Measurements from ENCODE around the gene TANGO6.
"Not testable (repeated sequence)": the region's sequence is repeated elsewhere in the genome, so short reads cannot be mapped to it uniquely, and the experiment has no call there.

Gene TANGO6

DNA sequence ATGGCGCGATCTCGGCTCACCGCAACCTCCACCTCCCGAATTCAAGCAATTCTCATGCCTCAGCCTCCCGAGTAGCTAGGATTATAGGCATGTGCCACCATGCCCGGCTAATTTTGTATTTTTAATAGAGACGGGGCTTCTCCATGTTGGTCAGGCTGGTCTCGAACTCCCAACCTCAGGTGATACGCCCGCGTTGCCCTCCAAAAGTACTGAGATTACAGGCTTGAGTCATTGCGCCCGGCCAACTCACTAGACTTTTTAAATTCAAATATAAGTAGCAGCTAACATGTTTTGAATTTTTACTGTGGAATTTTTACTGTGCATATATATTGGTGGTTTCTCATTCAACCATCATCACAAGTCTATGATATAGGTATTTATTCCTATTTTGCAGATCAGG is 281.6 kb downstream of the TANGO6 start:
- not testable (repeated sequence) for DNase-seq

DNA sequence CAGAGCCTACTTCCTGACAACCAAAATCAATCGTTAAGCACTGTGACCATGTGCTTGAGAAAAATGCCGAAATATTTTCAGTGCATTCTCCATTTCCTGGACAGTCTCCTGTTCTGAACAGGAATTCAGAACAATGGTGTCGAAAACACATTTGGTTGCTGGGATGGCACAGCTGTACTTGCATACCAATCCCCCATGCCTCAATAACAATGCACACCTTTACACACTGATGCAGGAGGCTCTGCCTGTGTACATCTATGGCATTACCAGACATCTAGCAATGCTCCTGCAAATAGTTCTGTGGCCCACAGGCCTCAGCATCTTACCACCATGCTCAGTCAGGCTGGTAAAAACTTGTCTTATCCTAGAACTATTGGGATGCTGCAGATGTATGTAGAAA is 282.9 kb downstream of the TANGO6 start:
- DNase-seq = no peak

DNA sequence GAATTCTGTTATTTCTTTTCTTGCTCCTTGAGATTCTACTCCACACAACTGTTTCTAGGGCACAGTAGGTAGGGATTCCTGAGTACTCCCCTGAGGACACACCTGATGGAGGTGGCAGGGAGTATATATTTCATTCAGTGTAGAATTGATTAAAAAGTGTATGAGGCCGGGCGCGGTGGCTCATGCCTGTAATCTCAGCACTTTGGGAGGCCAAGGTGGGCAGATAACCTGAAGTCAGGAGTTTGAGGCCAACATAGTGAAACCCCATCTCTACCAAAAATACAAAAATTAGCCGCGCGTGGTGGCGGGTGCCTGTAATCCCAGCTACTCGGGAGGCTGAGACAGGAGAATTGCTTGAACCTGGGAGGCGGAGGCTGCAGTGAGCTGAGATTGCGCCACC is 283.5 kb downstream of the TANGO6 start:
- DNase-seq = not testable (repeated sequence)

DNA sequence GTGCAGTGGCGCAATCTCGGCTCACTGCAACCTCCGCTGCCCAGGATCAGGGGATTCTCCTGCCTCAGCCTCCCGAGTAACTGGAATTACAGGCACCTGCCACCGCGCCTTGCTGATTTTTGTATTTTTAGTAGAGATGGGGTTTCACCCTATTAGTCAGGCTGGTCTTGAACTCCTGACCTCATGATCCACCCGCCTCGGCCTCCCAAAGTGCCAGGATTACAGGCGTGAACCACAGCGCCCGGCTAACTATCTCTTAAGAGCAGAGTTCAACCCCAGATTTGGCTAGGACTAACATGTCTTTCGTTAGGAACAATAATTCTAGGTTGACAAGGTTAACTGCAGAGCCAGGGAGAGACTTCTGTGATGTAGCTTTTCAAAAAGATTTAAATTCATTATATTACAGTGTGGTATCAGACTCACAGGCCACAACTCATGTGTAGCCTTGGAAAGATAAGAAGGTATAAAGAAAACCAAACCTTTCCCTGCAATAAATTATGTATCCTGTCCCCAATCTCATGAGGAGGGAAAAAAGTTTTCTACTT is 284.7 kb downstream of the TANGO6 start:
- no peak for DNase-seq

DNA sequence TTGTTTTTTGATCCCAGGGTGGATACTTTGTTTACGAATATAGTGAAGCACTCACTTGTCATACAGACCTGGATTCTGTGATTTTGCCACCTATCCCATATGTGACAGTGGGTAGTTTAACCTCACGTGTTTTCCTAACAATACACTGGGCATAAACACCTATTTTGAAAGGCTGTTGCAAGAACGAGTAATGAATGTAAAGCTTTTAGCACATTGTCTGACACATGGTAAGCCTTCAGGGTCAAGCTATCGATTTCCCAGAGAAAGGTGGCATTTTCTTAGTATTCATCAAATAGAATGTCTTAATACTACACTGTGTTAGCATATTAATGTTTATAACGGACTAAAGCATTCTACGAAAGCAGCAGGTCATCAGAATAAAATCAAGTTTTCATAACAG is 287.1 kb downstream of the TANGO6 start:
- no peak for DNase-seq

DNA sequence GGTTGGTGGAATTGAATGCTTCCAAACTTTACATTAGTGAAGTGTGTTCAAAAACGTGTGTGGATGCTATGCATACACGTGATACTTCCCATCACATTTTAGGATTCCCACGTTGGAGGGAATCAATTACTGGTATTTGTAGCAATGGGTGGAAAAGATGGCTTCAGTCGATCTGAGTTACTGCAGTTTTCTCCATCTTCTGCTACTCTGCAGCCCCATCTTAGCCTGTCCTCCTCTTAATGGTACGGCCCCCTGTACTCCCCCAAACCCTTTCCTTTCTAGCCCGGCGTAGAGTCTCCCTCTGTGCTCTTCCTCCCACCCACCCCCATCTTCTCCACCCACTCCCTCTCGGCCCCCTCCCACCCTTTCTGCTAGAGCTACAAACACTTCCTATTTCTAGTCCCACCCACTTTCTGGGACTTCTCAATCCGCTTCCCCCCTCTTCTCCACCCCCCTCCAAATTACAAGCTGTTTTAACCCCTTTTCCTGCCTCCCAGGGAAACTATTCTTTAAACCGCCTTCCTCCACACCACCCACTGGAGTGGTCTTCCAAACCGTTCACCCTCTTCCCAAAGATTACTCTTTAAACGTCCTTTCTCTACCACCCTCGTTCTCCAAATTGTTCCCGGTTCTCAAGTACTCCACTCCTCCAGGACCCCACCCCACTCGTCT is 288.0 kb downstream of the TANGO6 start:
- DNase-seq = no peak

DNA sequence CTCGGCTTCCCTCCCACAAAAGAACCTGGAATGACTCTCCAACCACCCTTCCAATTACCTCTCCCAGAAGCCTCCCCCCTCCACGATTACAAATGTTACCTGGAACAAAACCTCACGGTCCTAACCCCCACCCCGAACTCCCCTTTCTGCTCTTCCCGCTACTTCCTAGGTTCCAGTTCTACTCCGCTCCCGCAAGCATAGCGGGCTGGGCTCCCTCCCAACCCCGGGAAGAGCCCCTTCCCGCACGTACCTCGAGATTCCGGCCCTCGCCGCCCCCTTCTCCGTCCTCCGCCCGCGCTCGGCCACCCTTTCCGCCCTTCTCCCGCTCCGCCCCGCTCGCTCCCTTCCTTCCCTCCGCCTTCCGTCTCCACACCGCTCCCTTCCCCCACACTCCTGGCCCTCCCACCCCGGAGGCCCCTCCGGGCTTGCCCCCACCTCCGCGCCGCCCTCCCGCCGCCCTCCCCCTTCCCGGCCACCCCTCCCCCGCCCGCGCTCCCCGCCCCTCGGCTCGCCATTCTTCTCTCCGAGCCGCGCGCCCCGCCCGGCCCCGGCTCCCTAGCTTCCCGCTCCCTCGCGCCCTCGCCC is 288.6 kb downstream of the TANGO6 start:
- DNase-seq = no peak

DNA sequence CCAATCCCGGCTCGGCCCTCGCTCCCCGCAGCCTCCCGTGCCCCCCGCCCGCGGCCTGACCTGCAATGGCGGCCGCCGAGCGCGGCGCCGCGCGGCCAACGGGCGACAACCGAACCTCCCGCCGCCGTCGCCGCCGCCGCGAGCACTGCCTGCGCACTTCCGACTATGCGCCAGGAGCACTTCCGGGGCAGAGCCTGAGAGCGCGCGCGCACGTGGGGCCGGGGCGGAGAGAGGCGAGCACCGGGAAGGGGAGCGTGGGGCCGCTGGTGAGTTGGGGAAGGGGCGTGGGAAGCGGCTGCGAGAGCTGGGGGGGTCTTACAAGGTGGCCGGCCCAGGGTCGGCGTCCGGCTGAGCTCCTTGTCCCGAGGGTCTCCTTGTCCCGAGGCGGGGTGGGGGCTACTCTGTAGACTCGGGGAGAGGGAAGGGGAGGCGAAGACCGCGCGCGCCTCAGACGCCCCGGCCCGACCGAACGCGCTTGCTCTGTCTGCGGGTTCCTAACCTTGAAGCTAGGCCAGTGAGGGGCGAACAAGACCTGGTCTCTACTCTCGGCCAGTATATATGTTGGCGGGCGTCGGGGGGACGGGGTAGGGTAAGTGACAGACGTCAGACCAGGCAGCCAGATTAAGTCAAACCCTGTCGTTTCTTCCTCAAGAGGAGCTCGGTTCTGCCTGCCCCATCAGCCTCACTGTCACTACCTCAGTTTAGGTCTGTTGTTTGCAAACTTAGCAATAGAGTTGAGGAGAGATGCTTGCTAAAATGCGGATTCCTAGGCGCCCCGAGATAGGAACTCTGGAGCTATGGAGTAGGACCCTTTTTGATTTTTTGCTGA is 289.3 kb downstream of the TANGO6 start, which contains the start of the genes CHTF8 and UTP4:
TSS of gene CHTF8 (minus strand) at position 165 of the 829 bp plus-strand sequence. CDS start 11,130 bp downstream, outside the sequence.
TSS of gene UTP4 (plus strand) at position 226 of the 829 bp plus-strand sequence. CDS start 811 bp downstream, outside the sequence.
- no peak for DNase-seq

DNA sequence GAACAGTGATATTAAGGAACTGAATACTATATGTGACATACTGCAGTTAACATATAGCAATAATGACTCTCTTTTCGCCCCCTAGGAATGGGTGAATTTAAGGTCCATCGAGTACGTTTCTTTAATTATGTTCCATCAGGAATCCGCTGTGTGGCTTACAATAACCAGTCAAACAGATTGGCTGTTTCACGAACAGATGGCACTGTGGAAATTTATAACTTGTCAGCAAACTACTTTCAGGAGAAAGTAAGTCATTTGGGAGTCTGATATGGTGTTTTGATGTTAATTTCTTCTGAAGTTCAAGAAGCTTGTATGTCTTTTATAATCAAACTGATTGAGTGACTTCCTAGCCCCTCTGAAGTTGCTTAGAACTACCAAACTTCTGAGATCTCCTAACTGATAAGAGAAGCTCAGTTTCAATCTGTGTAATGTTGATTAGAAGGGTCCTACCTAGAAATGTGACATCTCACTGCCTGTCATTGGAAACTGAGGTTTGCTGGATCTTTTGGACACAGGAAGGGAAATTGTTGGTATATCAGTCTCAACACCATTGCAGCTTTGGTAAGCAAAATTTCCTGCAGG is 290.1 kb downstream of the TANGO6 start:
- no peak for DNase-seq
